ENCODE measurements around the gene PRKCI. TPM values are rescaled to one million over a fixed set of nuclear protein-coding genes. Genes with fewer than 3 reads are reported as not detected.

PRKCI gene
- total and polyA plus RNA-seq, 9 of the 15 experiments (the other 6 are each of a cell fraction or from before 2014, with no cell fraction given) = 10.5 to 43.2 (median 31.4) TPM

GRCh38 chr3:170296703-170297102, 74.5 kb downstream of the PRKCI start:
- intact Hi-C loops (cut with micrococcal nuclease) = no loop called here
- BruUV-seq (replicated peaks) = no TSS peak
- DNase-seq (ENCODE audit: extremely low read depth in 1 of 4, low spot score in 3 of 4) (no peak), ATAC-seq (no peak), FAIRE-seq (no peak)
- Histone ChIP-seq H3K9me1 (ENCODE audit: control insufficient read depth, insufficient read depth, low read length) (no peaks in the 10 kb centered on the region), H3K27ac (ENCODE audit: extremely low read depth, low read depth, low read length) (no peak overlapping the region), H3K36me3 (ENCODE audit: control insufficient read depth, insufficient read depth, low read length) (peaks cover 43% of the 10 kb centered on the region; the same call in 2 of the 3 replicates), H3K4me1 (replicated peaks in 1 of 2; ENCODE audit: control insufficient read depth in 2 of 2, insufficient read depth in 2 of 2, low read length in 2 of 2) (no peaks in the 10 kb centered on the region; a peak in 1 of 5 replicates), H2AFZ (ENCODE audit: low read depth, low read length) (no peak overlapping the region), H3K27me3 (ENCODE audit: control insufficient read depth in 2 of 2, insufficient read depth in 2 of 2, low read length in 2 of 2) (no peaks in the 10 kb centered on the region), H3K9ac (ENCODE audit: insufficient read depth in 1 of 2, low read depth in 2 of 2, low read length in 2 of 2) (no peak overlapping the region), H4K20me1 (replicated peaks; ENCODE audit: control insufficient read depth, insufficient read depth, low read length) (no peaks in the 10 kb centered on the region), H3K4me2 (ENCODE audit: insufficient read depth, low read length) (no peak overlapping the region), H3K4me3 (no peak overlapping the region), H3K9me3 (replicated peaks; ENCODE audit: control insufficient read depth, insufficient read depth, low read depth, low read length) (no peaks in the 10 kb centered on the region), H3K79me2 (ENCODE audit: control insufficient read depth, insufficient read depth, low read length) (no peaks in the 10 kb centered on the region)
- ChIA-PET POLR2A (no interaction called here), CTCF (ENCODE audit: low intra/inter-chr PET ratio) (no interaction called here)
- TF ChIP-seq CTCFL (IDR thresholded peaks at IDR 0.05; ENCODE audit: borderline replicate concordance, insufficient read depth, low read depth, low read length, poor library complexity, severe bottlenecking) = no peak
- no peak for TF ChIP-seq CHD7 (IDR thresholded peaks at IDR 0.05; ENCODE audit: low read depth, low read length)
- no peak for TF ChIP-seq ZNF589 (CRISPR knock-in tag; IDR thresholded peaks at IDR 0.05; ENCODE audit: low read depth)
- in situ Hi-C loops (cut with MboI) = no loop called here

Data from K562 (cell line).